HG02870 (cell line): Measurements from ENCODE around the gene NFIC.
"Not testable (repeated sequence)": the region's sequence is repeated elsewhere in the genome, so short reads cannot be mapped to it uniquely, and the experiment has no call there.

Experiments
- ATAC-seq: cut with Tn5 transposase; IDR thresholded peaks from one replicate; pipeline ENCODE4 v1.9.1; 2021; ENCODE audit warnings: mild to moderate bottlenecking, moderate library complexity; ENCODE audit not compliant: unreplicated experiment

Gene NFIC

GRCh38 chr19:3365836-3366752, at the start of gene NFIC:
NFIC (plus strand) TSS chr19:3366583; CDS start chr19:3366637, 54 bp downstream.
- no peak for ATAC-seq

- no peak for ATAC-seq
These were observed 49.6 kb upstream of the NFIC start for GRCh38 chr19:3316659-3317207.

GRCh38 chr19:3319643-3320353, 46.6 kb upstream of the NFIC start:
- no peak for ATAC-seq

GRCh38 chr19:3320354-3320670, 46.1 kb upstream of the NFIC start:
- no peak for ATAC-seq

GRCh38 chr19:3320853-3321252, 45.5 kb upstream of the NFIC start:
- no peak for ATAC-seq

GRCh38 chr19:3321696-3322095, 44.7 kb upstream of the NFIC start:
- ATAC-seq, result no peak

- ATAC-seq, result no peak
These were observed 44.0 kb upstream of the NFIC start for GRCh38 chr19:3322199-3322978.

GRCh38 chr19:3323026-3323425, 43.4 kb upstream of the NFIC start:
- ATAC-seq, result no peak

- ATAC-seq, result no peak
These were observed 42.7 kb upstream of the NFIC start for GRCh38 chr19:3323658-3324057.

GRCh38 chr19:3324405-3324856, 42.0 kb upstream of the NFIC start:
- no peak for ATAC-seq

GRCh38 chr19:3325451-3325850, 40.9 kb upstream of the NFIC start:
- no peak for ATAC-seq

- ATAC-seq, result no peak
These were observed 37.6 kb upstream of the NFIC start for GRCh38 chr19:3328743-3329142.

- ATAC-seq, result no peak
These were observed 36.3 kb upstream of the NFIC start for GRCh38 chr19:3330047-3330446.

- not testable (repeated sequence) for ATAC-seq
These were observed 34.2 kb upstream of the NFIC start for GRCh38 chr19:3332232-3332631.

GRCh38 chr19:3333020-3333583, 33.3 kb upstream of the NFIC start:
- ATAC-seq, result no peak

GRCh38 chr19:3333662-3334061, 32.7 kb upstream of the NFIC start:
- ATAC-seq, result no peak

GRCh38 chr19:3334749-3335430, 31.5 kb upstream of the NFIC start:
- ATAC-seq, result not testable (repeated sequence)

- ATAC-seq, result no peak
These were observed 30.7 kb upstream of the NFIC start for GRCh38 chr19:3335431-3336350.

- no peak for ATAC-seq
These were observed 30.1 kb upstream of the NFIC start for GRCh38 chr19:3336351-3336679.
